CD4-positive, alpha-beta T cell treated with Interleukin-17A for 1 hour (primary cell): ENCODE data around the gene ADGRV1.
A peak's percentile ranks its signal among the peaks of the same experiment; 100 is the strongest.

Experiments used
- DNase-seq: peaks from one replicate; pipeline ENCODE4 v3.0.0-alpha.2; 2020

Gene ADGRV1

DNA sequence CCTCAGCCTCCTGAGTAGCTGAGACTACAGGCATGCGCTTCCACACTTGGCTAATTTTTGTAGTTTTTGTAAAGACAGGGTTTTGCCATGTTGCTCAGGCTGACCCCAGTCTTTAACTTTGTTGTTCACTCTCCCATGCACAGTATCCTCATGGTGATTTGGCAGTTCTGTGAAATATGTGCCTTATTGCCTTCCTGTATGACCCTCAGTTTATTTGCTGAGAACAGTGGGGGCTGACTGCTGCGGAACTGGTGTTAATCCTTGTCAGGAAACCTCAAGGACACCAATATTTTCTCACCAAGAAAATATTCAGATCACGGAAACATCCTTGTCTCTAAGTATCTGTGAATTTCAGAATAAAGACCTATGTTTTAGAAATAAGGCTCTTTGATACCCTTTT is 536.7 kb downstream of the ADGRV1 start:
- DNase-seq, result no peak

DNA sequence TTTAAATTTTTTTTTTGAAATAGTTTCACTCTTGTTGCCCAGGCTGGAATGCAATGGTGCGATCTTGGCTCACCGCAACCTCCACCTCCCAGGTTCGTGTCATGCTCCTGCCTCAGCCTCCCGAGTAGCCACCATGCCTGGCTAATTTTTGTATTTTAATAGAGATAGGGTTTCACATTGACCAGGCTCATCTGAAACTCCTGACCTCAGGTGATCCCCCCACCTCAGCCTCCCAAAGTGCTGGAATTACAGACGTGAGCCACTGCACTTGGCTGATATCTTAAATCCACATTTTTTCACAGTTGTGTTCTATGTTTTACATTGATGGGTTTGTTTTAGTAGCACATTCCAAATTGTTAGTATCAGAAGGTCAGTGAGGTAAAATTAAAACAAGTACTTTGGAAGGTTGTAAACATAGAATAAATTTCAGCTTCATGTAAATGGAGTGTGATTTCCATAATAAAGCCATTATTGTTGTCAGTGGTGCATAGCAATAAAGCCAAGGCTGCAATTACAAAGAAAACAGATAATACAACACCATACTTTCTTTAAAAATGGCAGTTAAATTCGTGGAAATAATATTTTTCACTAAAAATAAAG is 537.3 kb downstream of the ADGRV1 start:
- DNase-seq, result no peak

DNA sequence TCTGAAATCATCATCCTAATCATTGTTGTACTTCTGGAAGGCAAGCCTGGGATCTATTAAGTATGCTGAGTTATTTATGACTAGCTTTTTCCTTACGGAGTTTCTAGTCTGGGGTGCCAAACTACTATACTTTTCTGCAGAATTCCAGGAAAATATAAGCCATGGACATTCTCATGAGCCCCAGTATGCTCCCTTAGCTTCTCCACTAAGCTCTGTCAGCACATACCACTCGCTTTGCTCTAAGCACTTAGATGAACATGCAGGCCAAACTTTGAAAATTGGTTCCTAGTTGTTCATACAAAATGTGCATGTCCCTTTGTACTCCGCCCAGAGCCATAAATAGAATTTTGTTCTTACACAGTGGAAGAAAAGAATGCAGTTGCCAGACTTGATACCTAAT is 539.9 kb downstream of the ADGRV1 start:
- no peak for DNase-seq

DNA sequence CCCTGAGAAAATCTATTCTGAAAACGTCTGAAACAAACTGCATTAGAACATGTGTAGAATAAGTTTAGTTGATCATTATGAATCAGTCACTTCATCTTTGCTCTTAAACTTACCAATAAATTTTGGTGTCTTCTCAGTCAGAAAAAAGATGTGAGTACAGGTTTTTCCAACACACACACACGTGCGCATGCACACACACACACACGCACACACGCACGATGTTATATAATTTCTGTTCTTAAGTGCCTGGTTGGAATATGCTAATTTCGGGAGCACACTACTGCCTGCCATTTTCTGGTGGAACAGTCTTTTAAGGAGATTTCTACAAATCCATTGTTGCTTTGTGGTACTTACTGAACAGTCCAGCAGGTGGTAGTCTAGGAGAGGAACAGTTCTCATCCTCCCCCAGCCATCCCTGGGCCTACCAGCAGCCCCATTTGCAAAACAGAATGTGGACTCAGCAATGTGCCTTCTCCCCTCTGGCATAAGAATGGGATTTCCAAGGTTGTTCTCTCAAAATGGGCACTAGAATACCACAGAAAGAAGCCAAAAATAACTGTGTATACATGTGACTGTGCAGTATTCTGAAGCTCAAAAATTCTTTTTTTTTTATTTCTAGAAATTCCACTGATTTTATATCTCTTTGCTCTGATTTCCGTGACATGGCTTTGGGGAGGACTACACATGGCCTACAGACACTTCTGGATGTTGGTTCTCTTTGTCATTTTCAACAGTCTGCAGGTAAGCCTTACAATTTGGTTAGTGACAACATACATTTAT is 543.2 kb downstream of the ADGRV1 start:
- peak; percentile 59 for DNase-seq

DNA sequence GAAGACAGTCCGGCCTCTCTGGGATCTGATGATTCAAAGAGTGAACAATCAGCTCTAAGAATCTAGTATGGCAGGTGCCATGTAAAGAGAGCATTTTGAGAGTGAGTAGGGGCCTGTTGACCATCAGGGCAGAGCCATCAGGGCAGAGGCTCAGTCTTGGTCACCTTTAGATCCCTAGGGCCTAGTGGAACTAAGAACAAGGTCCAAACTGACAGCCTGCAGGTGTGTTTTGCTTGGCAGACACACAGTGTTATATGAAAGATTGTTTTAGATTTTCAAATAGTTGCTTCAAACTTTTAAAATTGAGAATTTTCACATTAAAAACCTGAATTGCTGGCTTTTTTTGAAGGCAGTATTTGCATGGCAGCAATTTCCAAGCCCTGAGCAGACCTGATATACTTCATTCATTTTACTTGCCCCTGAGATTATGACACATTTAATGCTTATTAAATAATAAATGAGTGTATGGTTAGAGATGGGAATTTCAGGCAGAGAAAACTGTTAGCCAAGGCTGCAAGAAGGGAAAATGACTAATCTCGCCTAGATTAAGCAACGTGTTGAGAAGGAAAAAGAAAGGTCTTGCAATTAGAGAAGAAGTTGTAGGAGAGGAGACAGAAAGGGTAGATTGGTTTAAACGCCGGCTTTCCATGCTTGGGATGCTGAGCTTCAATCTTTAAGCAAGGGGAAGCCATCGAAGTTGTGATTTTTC is 544.9 kb downstream of the ADGRV1 start:
- no peak for DNase-seq

DNA sequence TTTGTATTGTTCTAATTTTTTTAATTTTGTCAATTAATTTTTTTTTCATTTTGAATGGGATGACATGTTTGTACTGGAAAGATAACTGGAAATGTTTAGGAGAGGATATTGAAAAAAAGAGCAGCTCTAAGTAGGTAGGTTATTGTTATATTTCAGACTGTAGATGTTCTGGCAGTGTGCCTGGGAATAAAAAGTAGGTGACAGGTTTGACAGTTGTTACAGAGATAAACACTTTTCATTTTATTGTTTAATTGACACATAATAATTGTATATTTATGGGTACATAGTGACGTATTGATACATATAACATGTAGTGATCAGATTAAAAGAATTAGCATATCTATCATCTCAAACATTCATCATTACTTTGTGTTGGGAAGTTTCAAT is 545.5 kb downstream of the ADGRV1 start:
- DNase-seq, result no peak

DNA sequence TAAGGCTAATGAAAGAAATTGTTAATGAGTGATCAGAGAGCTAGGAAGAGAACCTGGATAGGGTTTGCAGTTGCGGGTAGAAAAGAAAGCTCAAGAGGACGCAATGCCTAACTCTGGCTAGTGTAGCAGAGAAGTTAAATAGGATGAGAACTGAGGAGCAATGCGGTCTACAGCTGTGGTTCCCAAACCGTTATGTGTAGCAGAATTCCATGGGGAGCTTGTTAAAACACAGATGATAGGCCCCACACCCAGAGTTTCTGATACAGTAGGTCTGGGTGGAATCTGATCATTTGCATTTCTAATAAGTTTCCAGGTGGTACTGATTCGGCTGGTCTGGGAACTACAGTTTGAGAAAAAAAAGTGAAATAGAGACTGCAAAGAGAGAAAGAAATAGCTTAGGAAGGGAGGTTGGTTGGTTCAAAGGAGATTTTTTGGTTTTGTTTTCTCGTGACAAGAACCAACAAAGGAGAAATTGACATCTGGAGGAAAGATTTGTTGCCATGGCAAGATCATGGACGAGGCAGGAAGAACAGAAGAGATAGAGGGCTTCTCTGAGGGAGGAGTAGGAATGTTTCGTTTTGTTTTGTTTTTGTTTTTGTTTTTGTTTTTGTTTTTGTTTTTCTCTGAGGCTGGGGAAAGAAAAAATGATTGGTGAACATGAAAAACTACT is 548.4 kb downstream of the ADGRV1 start:
- no peak for DNase-seq

DNA sequence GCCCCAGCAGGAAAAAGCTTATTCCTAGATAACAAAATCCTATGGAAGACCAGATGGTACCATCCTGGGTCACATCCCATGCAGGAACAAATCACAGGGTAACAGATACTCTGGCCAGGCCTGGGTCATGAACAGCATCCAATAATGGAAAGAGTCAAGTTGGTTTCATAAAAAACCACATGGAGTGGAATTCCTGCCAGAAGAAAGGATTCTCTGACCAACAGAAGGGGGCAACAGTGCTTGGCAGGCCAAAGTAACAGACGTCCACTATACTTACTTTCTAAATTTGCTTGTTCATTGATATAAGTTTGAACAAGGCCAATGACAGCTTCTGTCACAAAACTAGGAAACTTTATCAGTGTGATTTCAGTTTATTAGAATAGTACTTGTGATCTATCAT is 551.0 kb downstream of the ADGRV1 start:
- DNase-seq, result no peak

GRCh38 chr5:91110686-91111085 is 552.1 kb downstream of the ADGRV1 start:
- DNase-seq, result no peak

DNA sequence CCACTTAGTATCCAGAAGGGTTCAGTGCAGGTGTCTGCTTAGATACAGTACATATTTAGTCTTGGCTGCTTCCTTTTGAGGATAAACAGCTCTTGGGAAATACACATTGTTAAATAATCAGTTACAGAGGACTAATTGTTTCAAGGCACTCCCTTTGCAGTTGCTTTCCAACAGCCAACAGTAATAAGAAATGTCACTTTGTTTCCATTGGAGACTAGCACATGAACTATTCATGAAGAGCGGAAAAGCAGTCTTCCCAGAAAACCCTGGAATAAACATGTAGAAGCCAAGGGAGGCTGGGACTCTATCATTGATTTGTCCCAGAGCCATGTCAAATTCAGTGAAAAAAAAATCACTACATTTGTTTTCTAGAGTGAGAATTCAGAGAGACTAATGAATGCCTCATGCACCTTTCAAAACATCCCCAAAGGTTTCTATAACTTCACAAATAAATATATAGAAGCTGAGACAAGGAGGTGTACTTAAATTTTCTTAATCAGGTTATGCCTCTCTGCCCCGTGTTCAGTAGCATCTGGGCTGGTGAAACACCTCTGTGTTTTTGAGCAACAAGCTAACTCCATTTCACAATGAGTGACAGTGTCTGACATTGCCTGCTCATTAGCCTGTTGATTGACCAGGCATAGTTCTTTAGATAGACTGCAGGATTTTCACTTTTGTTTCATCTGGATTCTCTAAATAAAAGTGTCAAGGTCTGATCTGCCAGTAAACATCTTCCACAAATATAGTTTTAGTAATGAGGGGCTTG is 553.1 kb downstream of the ADGRV1 start:
- DNase-seq, result no peak

GRCh38 chr5:91114658-91115057 is 556.1 kb downstream of the ADGRV1 start:
- DNase-seq, result no peak

DNA sequence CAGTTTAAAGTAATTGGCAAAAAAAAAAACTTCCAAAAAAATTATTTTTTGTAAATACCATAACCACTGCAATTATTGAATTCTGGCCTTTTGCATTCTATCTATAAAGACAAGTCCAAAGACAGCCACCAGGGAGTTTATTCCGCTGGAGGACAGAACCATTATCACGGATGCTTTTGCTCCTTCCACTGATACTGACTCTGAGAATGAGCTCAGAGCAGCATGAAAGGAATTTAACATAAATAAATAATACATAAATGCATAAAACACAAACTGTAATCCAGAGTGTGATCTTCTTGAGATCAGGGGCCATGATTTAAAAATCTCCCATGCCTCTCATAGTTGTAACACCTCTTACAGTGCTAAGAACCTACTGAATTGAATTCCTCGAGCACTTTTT is 559.8 kb downstream of the ADGRV1 start:
- DNase-seq, result no peak

GRCh38 chr5:91118796-91119195 is 560.2 kb downstream of the ADGRV1 start:
- DNase-seq, result no peak

DNA sequence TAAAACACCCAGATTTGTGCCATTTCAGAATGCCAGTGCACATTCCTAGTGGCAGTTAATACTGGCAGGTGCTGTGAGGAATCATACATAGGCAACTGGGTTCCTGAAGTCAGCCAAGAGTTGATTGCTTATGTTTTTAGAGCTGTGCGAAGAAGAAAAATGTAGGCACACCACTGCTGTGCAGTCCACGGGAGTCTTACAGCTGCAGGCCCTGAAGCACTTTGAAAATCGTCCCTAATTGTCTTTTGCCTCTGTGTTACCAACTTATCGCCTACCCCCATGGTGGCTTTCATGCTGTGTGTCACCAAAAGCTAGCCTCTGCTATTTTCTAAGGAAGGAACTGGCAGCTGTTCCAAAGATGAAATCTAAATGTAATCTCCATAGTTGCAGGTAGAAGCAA is 560.6 kb downstream of the ADGRV1 start:
- DNase-seq, result no peak

DNA sequence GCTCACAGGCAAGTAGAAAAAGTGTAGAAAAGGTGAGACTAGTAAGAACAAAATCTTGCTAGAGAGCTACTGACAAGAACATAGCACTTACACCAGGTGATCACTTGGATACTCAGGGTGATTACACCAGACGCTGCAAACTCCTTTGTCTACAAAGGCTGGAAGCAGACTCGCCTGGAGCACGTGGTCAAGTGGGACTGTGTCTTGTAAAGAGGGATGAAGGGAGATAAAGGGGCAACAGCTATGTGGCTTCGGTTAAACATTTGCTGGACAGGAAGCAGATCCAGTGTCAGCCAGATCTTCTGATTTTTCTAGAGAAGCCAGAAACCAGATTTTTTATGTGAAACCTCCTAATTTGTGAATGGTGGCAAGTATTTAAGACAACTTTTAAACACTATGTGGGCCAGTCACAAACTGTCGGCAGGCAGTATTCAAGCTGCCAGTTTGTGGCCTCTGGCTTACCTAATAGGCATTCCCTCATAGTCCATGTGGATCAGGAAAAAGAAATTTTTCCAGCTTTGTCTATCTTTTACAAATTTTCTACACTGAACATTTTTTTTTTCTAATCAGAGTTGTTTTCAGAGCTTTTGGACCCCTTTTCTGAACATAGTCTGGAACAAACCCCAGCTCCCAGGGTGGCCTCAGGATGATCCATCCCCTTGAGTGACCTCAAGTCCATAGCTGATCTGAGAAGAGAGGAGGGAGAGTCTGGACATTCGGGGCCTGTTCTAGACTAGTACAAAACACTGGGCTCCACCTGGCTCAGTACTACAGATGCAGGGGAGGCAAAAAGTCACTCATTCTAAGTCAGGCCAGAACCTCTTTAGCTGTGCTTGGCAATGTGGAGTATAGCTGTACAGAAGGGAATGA is 561.6 kb downstream of the ADGRV1 start:
- no peak for DNase-seq

GRCh38 chr5:91121347-91121993 is 562.9 kb downstream of the ADGRV1 start:
- DNase-seq, result no peak

GRCh38 chr5:91122651-91123050 is 564.1 kb downstream of the ADGRV1 start:
- no peak for DNase-seq

DNA sequence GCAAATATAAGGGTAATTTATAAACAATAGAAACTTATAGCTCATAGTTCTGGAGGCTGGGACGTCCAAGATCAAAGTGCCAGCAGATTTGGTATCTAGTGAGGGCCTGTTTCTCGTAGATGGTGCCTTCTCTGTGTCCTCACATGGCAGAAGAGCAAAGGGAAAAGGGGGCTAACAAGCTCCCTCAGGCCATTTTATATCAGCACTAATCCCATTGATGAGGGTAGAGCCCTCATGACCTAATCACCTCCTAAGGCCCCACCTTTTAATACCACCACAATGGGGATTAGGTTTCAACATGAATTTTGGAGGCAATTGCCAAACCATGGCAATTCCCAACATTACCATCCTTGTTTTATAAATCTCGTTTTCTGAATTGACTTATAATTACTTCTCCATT is 564.7 kb downstream of the ADGRV1 start:
- no peak for DNase-seq

- DNase-seq, result no peak
Measured at GRCh38 chr5:91123901-91124300, 565.3 kb downstream of the ADGRV1 start.

DNA sequence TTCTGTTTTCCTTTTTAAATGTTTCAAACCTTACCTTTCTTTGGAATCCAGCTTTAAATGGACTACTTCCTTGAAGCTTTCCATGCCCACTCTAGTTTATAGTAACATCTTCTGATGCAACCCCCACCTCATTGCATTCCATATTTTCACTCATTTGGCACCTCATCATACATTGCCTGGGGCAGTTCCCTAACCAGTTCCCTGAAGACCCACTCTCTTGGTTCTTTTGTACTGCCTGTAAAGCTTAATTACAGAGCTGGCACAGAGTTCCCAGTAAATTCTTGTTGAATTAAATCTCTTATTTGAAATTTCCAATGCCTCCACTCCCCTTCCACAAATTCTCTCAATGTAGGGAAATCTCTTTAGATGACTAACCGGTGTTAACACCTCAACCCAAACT is 567.3 kb downstream of the ADGRV1 start:
- no peak for DNase-seq

- DNase-seq, result no peak
Measured at GRCh38 chr5:91126448-91126847, 567.9 kb downstream of the ADGRV1 start.
